ENCODE data around the gene CARMIL3.

Gene CARMIL3

DNA sequence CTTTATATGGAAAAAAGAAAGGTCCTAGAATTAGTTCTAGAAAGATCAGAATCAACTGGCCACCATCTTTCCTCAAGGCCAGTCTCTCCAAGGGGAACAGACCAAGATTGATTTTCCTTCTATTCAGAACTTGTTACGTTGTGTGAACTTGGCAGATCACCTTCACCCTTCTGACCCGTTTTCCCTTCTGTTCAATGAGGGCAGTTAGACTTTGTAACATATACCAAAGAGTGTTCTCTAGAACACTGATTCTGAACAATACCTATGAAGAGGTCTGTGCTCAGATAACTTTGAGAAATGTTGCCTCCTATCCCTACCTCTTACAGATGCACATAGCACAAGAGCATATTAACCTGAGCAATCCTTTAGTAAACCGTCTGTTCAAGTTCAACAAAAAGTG lies 31.7 kb downstream of the CARMIL3 start:
- Histone ChIP-seq H3K9me3 (ENCODE audit: low read length) (no peaks in the 10 kb centered on the region), H3K4me2 (ENCODE audit: low read length) (no peak overlapping the region), H3K9me2 (ENCODE audit: low read depth, low read length) (no peaks in the 10 kb centered on the region), H3F3A (ENCODE audit: insufficient read depth, low read length) (no peaks in the 10 kb centered on the region), H3K79me2 (ENCODE audit: insufficient read depth, low read length) (no peaks in the 10 kb centered on the region), H3K27ac (ENCODE audit: low read depth, low read length, poor library complexity, severe bottlenecking) (no peak overlapping the region), H3K9ac (ENCODE audit: low read length) (no peak overlapping the region), H2AFZ (ENCODE audit: low read length) (no peak overlapping the region), H3K4me3 (ENCODE audit: low read depth, low read length, poor library complexity, severe bottlenecking) (no peak overlapping the region), H3K27me3 (ENCODE audit: insufficient read depth, low read length) (0 out of 2 replicates have a peak, but pooled peaks cover 7% of the 10 kb centered on the region), H3K36me3 (ENCODE audit: insufficient read depth, low read length) (no peaks in the 10 kb centered on the region), H4K20me1 (ENCODE audit: insufficient read depth, low read length) (no peaks in the 10 kb centered on the region), H3K4me1 (ENCODE audit: insufficient read depth, low read length, severe bottlenecking) (peaks cover 12% of the 10 kb centered on the region)
- TF ChIP-seq CTCF (IDR thresholded peaks at IDR 0.05; ENCODE audit: low read length) (no peak), EZH2 (IDR thresholded peaks at IDR 0.05; ENCODE audit: borderline replicate concordance, low read length) (no peak)

DNA sequence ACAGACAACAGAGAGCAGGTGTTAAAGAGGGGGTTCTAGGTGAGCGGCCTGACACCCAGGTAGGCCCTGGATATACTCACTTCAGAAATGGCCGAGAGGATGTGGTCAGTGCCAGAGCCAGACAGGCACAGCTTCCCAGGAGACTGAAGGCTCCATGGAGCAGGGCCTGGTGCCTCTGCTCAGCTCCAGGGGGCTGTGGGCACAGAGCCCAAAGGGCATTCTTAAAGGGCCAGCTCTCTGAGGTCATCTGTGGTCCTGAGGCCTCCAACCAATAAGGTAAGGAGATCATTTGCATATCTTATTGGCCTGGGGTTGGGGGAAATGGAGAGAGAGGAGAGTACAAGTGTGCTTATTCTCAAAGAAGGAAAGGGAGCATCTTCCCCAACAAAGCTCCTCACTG lies 32.6 kb downstream of the CARMIL3 start:
- no peaks in the 10 kb centered on the region for H4K20me1 ChIP-seq (ENCODE audit: insufficient read depth, low read length)
- no peak overlapping the region for H2AFZ ChIP-seq (ENCODE audit: low read length)
- no peak overlapping the region for H3K4me3 ChIP-seq (ENCODE audit: low read depth, low read length, poor library complexity, severe bottlenecking)
- H3K36me3 ChIP-seq (ENCODE audit: insufficient read depth, low read length), result no peaks in the 10 kb centered on the region
- no peaks in the 10 kb centered on the region for H3F3A ChIP-seq (ENCODE audit: insufficient read depth, low read length)
- H3K9me2 ChIP-seq (ENCODE audit: low read depth, low read length), result no peaks in the 10 kb centered on the region
- H3K9ac ChIP-seq (ENCODE audit: low read length), result no peak overlapping the region
- H3K27ac ChIP-seq (ENCODE audit: low read depth, low read length, poor library complexity, severe bottlenecking), result no peak overlapping the region
- peaks cover 12% of the 10 kb centered on the region for H3K4me1 ChIP-seq (ENCODE audit: insufficient read depth, low read length, severe bottlenecking)
- H3K9me3 ChIP-seq (ENCODE audit: low read length), result no peaks in the 10 kb centered on the region
- H3K4me2 ChIP-seq (ENCODE audit: low read length), result no peak overlapping the region
- H3K79me2 ChIP-seq (ENCODE audit: insufficient read depth, low read length), result no peaks in the 10 kb centered on the region
- TF ChIP-seq CTCF (IDR thresholded peaks at IDR 0.05; ENCODE audit: low read length), result no peak
- no peak for TF ChIP-seq EZH2 (IDR thresholded peaks at IDR 0.05; ENCODE audit: borderline replicate concordance, low read length)
- 0 out of 2 replicates have a peak, but pooled peaks cover 7% of the 10 kb centered on the region for H3K27me3 ChIP-seq (ENCODE audit: insufficient read depth, low read length)

DNA sequence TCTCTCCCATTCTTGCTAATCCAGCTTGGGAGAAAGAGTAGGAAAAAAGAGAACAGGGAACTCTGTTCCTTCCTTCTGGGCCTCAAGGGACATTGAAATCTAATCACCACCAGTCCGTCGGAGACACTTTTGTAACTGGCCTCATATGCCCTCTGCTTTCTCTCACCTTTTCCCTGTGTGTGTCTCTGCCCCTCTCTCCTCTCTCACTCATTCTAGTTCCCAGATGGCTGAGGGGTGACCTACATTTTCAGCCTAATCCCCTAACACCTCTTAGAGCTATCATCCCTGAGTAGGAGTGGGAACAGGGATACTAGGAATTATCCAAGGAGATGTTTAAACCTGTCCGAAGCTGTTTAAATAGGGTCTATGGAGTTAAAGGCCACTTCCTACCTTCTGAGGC lies 33.4 kb downstream of the CARMIL3 start:
- no peaks in the 10 kb centered on the region for H3K9me2 ChIP-seq (ENCODE audit: low read depth, low read length)
- H2AFZ ChIP-seq (ENCODE audit: low read length), result no peak overlapping the region
- H3K4me3 ChIP-seq (ENCODE audit: low read depth, low read length, poor library complexity, severe bottlenecking), result no peak overlapping the region
- no peak overlapping the region for H3K9ac ChIP-seq (ENCODE audit: low read length)
- no peaks in the 10 kb centered on the region for H3K36me3 ChIP-seq (ENCODE audit: insufficient read depth, low read length)
- TF ChIP-seq EZH2 (IDR thresholded peaks at IDR 0.05; ENCODE audit: borderline replicate concordance, low read length), result no peak
- TF ChIP-seq CTCF (IDR thresholded peaks at IDR 0.05; ENCODE audit: low read length), result no peak
- no peaks in the 10 kb centered on the region for H3K79me2 ChIP-seq (ENCODE audit: insufficient read depth, low read length)
- H3K9me3 ChIP-seq (ENCODE audit: low read length), result no peaks in the 10 kb centered on the region
- H3K4me2 ChIP-seq (ENCODE audit: low read length), result no peak overlapping the region
- H3K27ac ChIP-seq (ENCODE audit: low read depth, low read length, poor library complexity, severe bottlenecking), result no peak overlapping the region
- peaks cover 11% of the 10 kb centered on the region for H3K4me1 ChIP-seq (ENCODE audit: insufficient read depth, low read length, severe bottlenecking)
- no peaks in the 10 kb centered on the region for H4K20me1 ChIP-seq (ENCODE audit: insufficient read depth, low read length)
- H3K27me3 ChIP-seq (ENCODE audit: insufficient read depth, low read length), result 0 out of 2 replicates have a peak, but pooled peaks cover 7% of the 10 kb centered on the region
- no peaks in the 10 kb centered on the region for H3F3A ChIP-seq (ENCODE audit: insufficient read depth, low read length)
